Testis (tissue), 3 donors: Measurements from ENCODE around the gene CD109. TPM values are rescaled to one million over a fixed set of nuclear protein-coding genes. Genes with fewer than 3 reads are reported as not detected.
"Not testable (repeated sequence)": the region's sequence is repeated elsewhere in the genome, so short reads cannot be mapped to it uniquely, and the experiment has no call there.

ENCODE experiments used
- DNase-seq: peaks from one replicate; pipeline ENCODE4 v3.0.0-alpha.2; 2019
- H3K27ac ChIP-seq, 2 donors: fragments of 200-600 bp; sonication (generic); one replicate each; pipeline ENCODE4 v1.5.1; 2019
- H3K27me3 ChIP-seq: fragments of 200-600 bp; sonication (generic); one replicate; pipeline ENCODE4 v1.5.1; 2019
- H3K36me3 ChIP-seq: fragments of 200-600 bp; sonication (generic); one replicate; pipeline ENCODE4 v1.5.1; 2017; ENCODE audit warnings: low read depth; ENCODE audit errors: missing control alignments
- H3K4me1 ChIP-seq: fragments of 200-600 bp; sonication (generic); one replicate; pipeline ENCODE4 v1.5.1; 2019
- H3K4me3 ChIP-seq, 2 donors: fragments of 200-600 bp; sonication (generic); one replicate each; pipeline ENCODE4 v1.5.1; 2017 to 2019
- H3K9me3 ChIP-seq: fragments of 200-600 bp; sonication (generic); one replicate; pipeline ENCODE4 v1.5.1; 2017
- CTCF ChIP-seq, 3 experiments: fragments of 450-650 bp in 2 of 3; fragments of 200-600 bp in 1 of 3; sonication (generic) in 1 of 3; IDR thresholded peaks; one replicate each; pipeline ENCODE4 v1.5.1; 2016 to 2019; ENCODE audit warnings: antibody characterized with exemption in 3 of 3, mild to moderate bottlenecking in 2 of 3, moderate library complexity in 1 of 3
- POLR2A ChIP-seq: fragments of 450-650 bp; IDR thresholded peaks from one replicate; pipeline ENCODE4 v1.6.1; 2017; ENCODE audit warnings: antibody characterized with exemption, mild to moderate bottlenecking, moderate library complexity
- WGBS, 2 donors: methylation state at CpG; one replicate each; pipeline ENCODE4 v1.1.5; 2018; 5-methylcytosine and 5-hydroxymethylcytosine counted together
- intact Hi-C: fragments of 100-400 bp; cut with DNase I; formaldehyde crosslinking; loops from one replicate; pipeline ENCODE4 v1.15.1; 2023; ENCODE audit warnings: low total_unique reads
- polyA plus RNA-seq: library from polyadenylated mRNA; stranded (reverse); fragments of 350-450 nt; fragmentation: Illumina TruSeq; extraction: RNeasy Lipid Tissue Mini Kit (QIAGEN cat#74804); gene quantifications from one replicate; pipeline ENCODE4 v1.2.3, GENCODE V29; 2014; ENCODE audit warnings: low read depth, low replicate concordance; ENCODE audit not compliant: insufficient read depth
- total RNA-seq, 2 donors: library from RNA; depleted of rRNA; stranded (reverse); fragments of >200 nt; gene quantifications; one replicate each; pipeline ENCODE4 v1.2.3, GENCODE V29; 2016

CD109 gene
- total and polyA plus RNA-seq, 3 donors from 2014 or later, result 4.0 to 7.0 (median 5.4) TPM

GRCh38 chr6:73800997-73801396, 105.0 kb downstream of the CD109 start:
- H3K27ac ChIP-seq, result no peak overlapping the region
- intact Hi-C loops, result no loop called here
- no peaks in the 10 kb centered on the region for H3K9me3 ChIP-seq
- no peak overlapping the region for H3K4me3 ChIP-seq
- H3K27me3 ChIP-seq, result no peaks in the 10 kb centered on the region
- peak; percentile 69 for DNase-seq
- no peaks in the 10 kb centered on the region for H3K36me3 ChIP-seq
- 40% methylated on average over 1 of the region's 1 CpG for WGBS, 2 donors
- TF ChIP-seq POLR2A, result no peak
- no peak for TF ChIP-seq CTCF (IDR thresholded peaks at IDR 0.05)
- no peaks in the 10 kb centered on the region for H3K4me1 ChIP-seq

GRCh38 chr6:73801652-73802268, 105.8 kb downstream of the CD109 start:
- WGBS, 2 donors, result 50 to 70% methylated on average over 1 of the region's 1 CpG
- intact Hi-C loops, result no loop called here
- DNase-seq, result no peak

GRCh38 chr6:73802366-73802765, 106.4 kb downstream of the CD109 start:
- 69 to 79% methylated on average over 2 of the region's 2 CpGs for WGBS, 2 donors
- Histone ChIP-seq H3K27ac (no peak overlapping the region), H3K4me3 (no peak overlapping the region), H3K9me3 (no peaks in the 10 kb centered on the region), H3K27me3 (no peaks in the 10 kb centered on the region), H3K36me3 (no peaks in the 10 kb centered on the region), H3K4me1 (no peaks in the 10 kb centered on the region)
- no peak for TF ChIP-seq POLR2A
- no peak for TF ChIP-seq CTCF (IDR thresholded peaks at IDR 0.05)
- intact Hi-C loops, result no loop called here
- no peak for DNase-seq

More at GRCh38 chr6:73801652-73802268, 105.8 kb downstream of the CD109 start:
- TF ChIP-seq POLR2A, result no peak
- no peak for TF ChIP-seq CTCF (IDR thresholded peaks at IDR 0.05)
- Histone ChIP-seq H3K4me1 (no peaks in the 10 kb centered on the region), H3K9me3 (no peaks in the 10 kb centered on the region), H3K27ac (no peak overlapping the region), H3K4me3 (no peak overlapping the region), H3K36me3 (no peaks in the 10 kb centered on the region), H3K27me3 (no peaks in the 10 kb centered on the region)

GRCh38 chr6:73803562-73804241, 107.7 kb downstream of the CD109 start:
- H3K4me3 ChIP-seq, result no peak overlapping the region
- H3K36me3 ChIP-seq, result no peaks in the 10 kb centered on the region
- TF ChIP-seq CTCF (IDR thresholded peaks at IDR 0.05) (peak in 2 of 3 experiments; percentile 10 to 31), POLR2A (no peak)
- no peaks in the 10 kb centered on the region for H3K9me3 ChIP-seq
- H3K27me3 ChIP-seq, result no peaks in the 10 kb centered on the region
- H3K27ac ChIP-seq, result no peak overlapping the region
- peak; percentile 72 for DNase-seq
- 62 to 69% methylated on average over 5 of the region's 5 CpGs for WGBS, 2 donors
- H3K4me1 ChIP-seq, result no peaks in the 10 kb centered on the region
- intact Hi-C loops, result no loop called here

DNA sequence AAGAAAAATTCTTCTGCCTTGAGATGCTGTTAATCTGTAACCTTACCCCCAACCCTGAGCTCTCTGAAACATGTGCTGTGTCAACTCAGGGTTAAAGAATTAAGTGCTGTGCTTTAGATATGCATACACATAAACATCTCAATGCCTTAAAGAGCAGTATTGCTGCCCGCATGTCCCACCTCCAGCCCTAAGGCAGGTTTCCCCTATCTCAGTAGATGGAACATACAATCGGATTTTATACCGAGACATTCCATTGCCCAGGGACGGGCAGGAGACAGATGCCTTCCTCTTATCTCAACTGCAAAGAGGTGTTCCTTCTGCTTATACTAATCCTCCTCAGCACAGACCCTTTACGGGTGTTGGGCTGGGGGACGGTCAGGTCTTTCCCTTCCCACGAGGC, 109.2 kb downstream of the CD109 start:
- H3K27ac ChIP-seq, H3K27me3 ChIP-seq, H3K4me1 ChIP-seq, H3K36me3 ChIP-seq, DNase-seq, H3K9me3 ChIP-seq, H3K4me3 ChIP-seq, intact Hi-C loops: not testable (repeated sequence)
- 86 to 89% methylated on average over 7 of the region's 7 CpGs for WGBS, 2 donors

DNA sequence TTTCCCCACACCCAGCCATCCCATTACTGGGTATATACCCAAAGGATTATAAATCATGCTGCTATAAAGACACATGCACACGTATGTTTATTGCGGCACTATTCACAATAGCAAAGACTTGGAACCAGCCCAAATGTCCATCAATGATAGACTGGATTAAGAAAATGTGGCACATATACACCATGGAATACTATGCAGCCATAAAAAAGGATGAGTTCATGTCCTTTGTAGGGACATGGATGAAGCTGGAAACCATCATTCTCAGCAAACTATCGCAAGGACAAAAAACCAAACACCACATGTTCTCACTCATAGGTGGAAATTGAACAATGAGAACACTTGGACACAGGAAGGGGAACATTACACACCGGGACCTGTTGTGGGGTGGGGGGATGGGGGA, 110.0 kb downstream of the CD109 start:
- intact Hi-C loops, H3K9me3 ChIP-seq, DNase-seq, H3K27me3 ChIP-seq, H3K4me1 ChIP-seq, H3K27ac ChIP-seq, H3K36me3 ChIP-seq, H3K4me3 ChIP-seq: not testable (repeated sequence)
- 75 to 86% methylated on average over 2 to 3 of the region's 4 CpGs for WGBS, 2 donors
